Renal cortex interstitium (tissue), 11 donors: ENCODE data around the gene TBC1D21. TPM values are rescaled to one million over a fixed set of nuclear protein-coding genes. Genes with fewer than 3 reads are reported as not detected.

Experiments used
- DNase-seq, 11 donors: peaks; one replicate each; pipeline ENCODE4 v3.0.0-alpha.2; 2013; ENCODE audit warnings: low read depth in 9 of 11, low spot score in 4 of 11; ENCODE audit errors: extremely low read depth in 1 of 11
- polyA plus RNA-seq, 3 donors: library from polyadenylated mRNA; unstranded; fragments of 120-200 nt; gene quantifications; one replicate each; pipeline ENCODE4 v1.2.1, GENCODE V29; 2013; ENCODE audit not compliant: insufficient read length in 3 of 3

Gene TBC1D21
- polyA plus RNA-seq, 3 donors: not detected

- no peak for DNase-seq
These were observed 29.0 kb downstream of the TBC1D21 start for GRCh38 chr15:73902121-73903020.

GRCh38 chr15:73904026-73904815, 30.9 kb downstream of the TBC1D21 start:
- no peak for DNase-seq

GRCh38 chr15:73905225-73905827, 32.0 kb downstream of the TBC1D21 start:
- no peak for DNase-seq

GRCh38 chr15:73906346-73907034, 33.1 kb downstream of the TBC1D21 start:
- no peak for DNase-seq

- DNase-seq: no peak
These were observed 33.7 kb downstream of the TBC1D21 start for GRCh38 chr15:73907035-73907408.

GRCh38 chr15:73908030-73908821, 34.9 kb downstream of the TBC1D21 start:
- peak in 5 of 11 donors; percentile 44 to 65 (median 61) for DNase-seq

GRCh38 chr15:73908822-73909122, 35.4 kb downstream of the TBC1D21 start:
- no peak for DNase-seq

- DNase-seq: no peak
These were observed 36.3 kb downstream of the TBC1D21 start for GRCh38 chr15:73909651-73910050.

- no peak for DNase-seq
These were observed 37.3 kb downstream of the TBC1D21 start for GRCh38 chr15:73910522-73911303.

- DNase-seq: no peak
These were observed 38.7 kb downstream of the TBC1D21 start for GRCh38 chr15:73912030-73912596.

- DNase-seq: no peak
These were observed 40.8 kb downstream of the TBC1D21 start for GRCh38 chr15:73914145-73914544.

GRCh38 chr15:73915082-73915481, 41.7 kb downstream of the TBC1D21 start:
- no peak for DNase-seq

GRCh38 chr15:73918784-73919183, 45.4 kb downstream of the TBC1D21 start:
- DNase-seq: no peak

- DNase-seq: no peak
These were observed 46.3 kb downstream of the TBC1D21 start for GRCh38 chr15:73919706-73920105.

GRCh38 chr15:73921254-73921925, 48.0 kb downstream of the TBC1D21 start:
- no peak for DNase-seq

- DNase-seq: peak in 5 of 11 donors; percentile 52 to 83 (median 65)
These were observed 49.1 kb downstream of the TBC1D21 start for GRCh38 chr15:73922186-73923151.
